ENCODE measurements around the gene F13A1. TPM values are rescaled to one million over a fixed set of nuclear protein-coding genes. Genes with fewer than 3 reads are reported as not detected.

Gene F13A1
- total and polyA plus RNA-seq, 2 of the 13 experiments (the other 11 are each of a cell fraction or from before 2014, with no cell fraction given): not detected

DNA sequence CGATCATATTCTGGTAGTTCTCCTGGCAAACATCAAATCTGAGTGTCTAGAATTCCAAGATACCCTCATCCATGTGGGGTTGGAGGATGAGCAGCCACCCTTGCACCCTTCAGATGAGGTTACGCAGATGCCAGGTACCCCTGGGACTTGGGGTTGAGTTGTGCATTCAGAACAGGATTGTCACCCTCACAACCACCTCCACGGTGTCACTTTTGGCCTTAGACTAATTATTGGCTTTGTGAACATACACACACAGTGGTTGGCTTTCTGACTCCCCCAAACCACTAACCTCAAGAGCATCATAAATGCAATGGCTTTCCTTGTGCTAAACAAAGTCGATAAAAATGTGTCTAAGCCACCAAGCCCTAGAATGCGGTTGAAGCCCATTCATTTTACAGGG is 2.9 kb upstream of the F13A1 start:
- Histone ChIP-seq H3K9me3 (ENCODE audit: low read length) (no peaks in the 10 kb centered on the region), H3K79me2 (ENCODE audit: insufficient read depth, low read length) (no peaks in the 10 kb centered on the region), H3K27me3 (ENCODE audit: control insufficient read depth in 1 of 2, insufficient read depth in 2 of 2, low read length in 2 of 2) (peaks cover 0 to 49% of the 10 kb centered on the region in 2 experiments; a peak in 4 of 5 replicates), H3K4me2 (ENCODE audit: low read depth, low read length) (no peak overlapping the region), H4K20me1 (ENCODE audit: insufficient read depth, low read length) (no peaks in the 10 kb centered on the region), H3K4me1 (ENCODE audit: insufficient read depth, low read length) (no peaks in the 10 kb centered on the region), H3K4me3 (replicated peaks in 1 of 3; ENCODE audit: insufficient read depth in 1 of 3, low read depth in 2 of 3, low read length in 3 of 3) (no peak overlapping the region), H3K36me3 (replicated peaks in 1 of 2; ENCODE audit: control insufficient read depth in 1 of 2, insufficient read depth in 2 of 2, low read length in 2 of 2) (no peaks in the 10 kb centered on the region), H3K9ac (ENCODE audit: insufficient read depth, low read depth, low read length) (no peak overlapping the region), H2AFZ (ENCODE audit: low read length) (no peak overlapping the region), H3K27ac (ENCODE audit: extremely low read length, insufficient read depth, low read length) (no peak overlapping the region)
- ATAC-seq (no peak), DNase-seq (ENCODE audit: low spot score) (no peak), FAIRE-seq (no peak)
- intact Hi-C loops (cut with micrococcal nuclease; ENCODE audit: unreplicated experiment): no loop called here
- WGBS (ENCODE audit: low lambda C conversion rate): 2% methylated on average over 5 of the region's 5 CpGs
- in situ Hi-C loops (cut with HindIII; ENCODE audit: extremely low pct_ligation_motif_present, low pct_unique_long_range_greater_than_20kb): no loop called here
- ChIA-PET POLR2A (no interaction called here), CTCF (ENCODE audit: low intra/inter-chr PET ratio, low total read pairs) (no interaction called here)
- BruUV-seq (replicated peaks): no TSS peak
- TF ChIP-seq ETV6 (CRISPR knock-in tag; conservative IDR thresholded peaks at IDR 0.05) (no peak), ZKSCAN8 (CRISPR knock-in tag; IDR thresholded peaks at IDR 0.05; ENCODE audit: borderline replicate concordance) (no peak), GZF1 (CRISPR knock-in tag; IDR thresholded peaks at IDR 0.05) (no peak), ZSCAN25 (CRISPR knock-in tag; IDR thresholded peaks at IDR 0.05) (no peak), POLR2AphosphoS5 (IDR thresholded peaks at IDR 0.05; ENCODE audit: low read depth, low read length) (no peak), FOXM1 (CRISPR knock-in tag; IDR thresholded peaks at IDR 0.05) (no peak), ZNF383 (CRISPR knock-in tag; IDR thresholded peaks at IDR 0.05; ENCODE audit: borderline replicate concordance) (no peak), ZBTB7A (CRISPR knock-in tag; IDR thresholded peaks at IDR 0.05) (no peak), ZNF318 (CRISPR knock-in tag; IDR thresholded peaks at IDR 0.05) (no peak)

All from HepG2 (cell line).